GM19238 (cell line): Measurements from ENCODE around the gene C1QL4.
"Not testable (repeated sequence)": the region's sequence is repeated elsewhere in the genome, so short reads cannot be mapped to it uniquely, and the experiment has no call there.

Experiments
- DNase-seq: peaks from one replicate; pipeline ENCODE4 v3.0.0; 2011; ENCODE audit warnings: low spot score; ENCODE audit not compliant: insufficient read length

C1QL4 gene

DNA sequence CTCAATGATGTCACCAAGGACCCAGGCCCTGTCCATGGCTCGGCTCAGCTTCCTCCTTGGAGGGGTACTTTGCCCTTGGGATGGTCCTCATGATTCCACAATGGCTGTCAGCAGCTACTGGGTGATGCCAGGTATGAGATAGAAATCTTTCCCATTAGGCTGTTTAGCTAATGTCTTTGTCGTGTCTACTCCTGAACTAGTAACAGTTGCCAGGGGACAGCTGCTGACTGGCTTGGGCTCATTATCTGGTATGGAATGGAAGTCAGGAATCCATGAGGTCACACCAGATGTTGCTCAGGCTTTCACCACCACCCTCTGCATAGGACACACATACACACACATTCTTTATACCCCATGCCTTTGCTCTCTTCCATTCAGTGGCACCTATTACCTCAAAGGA lies 32.8 kb downstream of the C1QL4 start:
- no peak for DNase-seq

DNA sequence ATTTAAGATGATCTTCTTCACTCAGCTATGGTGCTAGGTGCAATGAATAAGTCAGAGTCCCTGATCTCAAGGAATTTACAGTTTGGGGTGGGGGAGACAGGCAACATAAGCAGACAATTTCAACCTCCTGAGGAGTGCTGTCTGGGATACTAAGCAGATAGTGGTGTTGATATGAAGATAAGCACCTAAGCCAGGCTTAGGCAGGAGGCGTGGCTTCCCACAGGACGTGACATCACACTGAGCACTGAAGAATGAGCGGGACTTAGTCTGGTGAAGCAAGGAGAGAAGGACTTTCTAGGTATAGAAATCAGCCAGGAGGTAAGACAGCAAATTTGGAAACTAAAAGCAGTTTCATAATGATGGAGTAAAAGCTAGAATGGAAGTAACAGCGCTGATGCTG lies 35.2 kb downstream of the C1QL4 start:
- no peak for DNase-seq

- no peak for DNase-seq
Observed at GRCh38 chr12:49298160-49298559, 38.8 kb downstream of the C1QL4 start.

DNA sequence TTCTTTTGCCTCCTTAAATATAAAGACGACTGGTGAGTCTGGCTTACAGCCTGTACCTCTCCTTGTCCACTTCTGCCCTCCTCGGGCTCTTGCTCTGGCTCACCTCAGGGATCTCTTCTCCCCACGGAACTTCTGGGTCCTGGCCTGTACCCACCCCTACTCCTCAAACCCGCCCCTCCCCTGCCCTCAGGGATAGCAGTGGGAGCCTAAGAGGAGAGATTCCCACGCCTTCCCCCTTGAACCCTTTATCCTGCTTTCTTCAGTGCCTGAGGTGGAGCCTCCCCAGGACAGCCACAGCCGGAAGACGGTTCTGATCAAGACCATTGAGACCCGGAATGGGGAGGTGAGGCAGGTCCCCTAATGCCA lies 39.3 kb downstream of the C1QL4 start:
- no peak for DNase-seq

DNA sequence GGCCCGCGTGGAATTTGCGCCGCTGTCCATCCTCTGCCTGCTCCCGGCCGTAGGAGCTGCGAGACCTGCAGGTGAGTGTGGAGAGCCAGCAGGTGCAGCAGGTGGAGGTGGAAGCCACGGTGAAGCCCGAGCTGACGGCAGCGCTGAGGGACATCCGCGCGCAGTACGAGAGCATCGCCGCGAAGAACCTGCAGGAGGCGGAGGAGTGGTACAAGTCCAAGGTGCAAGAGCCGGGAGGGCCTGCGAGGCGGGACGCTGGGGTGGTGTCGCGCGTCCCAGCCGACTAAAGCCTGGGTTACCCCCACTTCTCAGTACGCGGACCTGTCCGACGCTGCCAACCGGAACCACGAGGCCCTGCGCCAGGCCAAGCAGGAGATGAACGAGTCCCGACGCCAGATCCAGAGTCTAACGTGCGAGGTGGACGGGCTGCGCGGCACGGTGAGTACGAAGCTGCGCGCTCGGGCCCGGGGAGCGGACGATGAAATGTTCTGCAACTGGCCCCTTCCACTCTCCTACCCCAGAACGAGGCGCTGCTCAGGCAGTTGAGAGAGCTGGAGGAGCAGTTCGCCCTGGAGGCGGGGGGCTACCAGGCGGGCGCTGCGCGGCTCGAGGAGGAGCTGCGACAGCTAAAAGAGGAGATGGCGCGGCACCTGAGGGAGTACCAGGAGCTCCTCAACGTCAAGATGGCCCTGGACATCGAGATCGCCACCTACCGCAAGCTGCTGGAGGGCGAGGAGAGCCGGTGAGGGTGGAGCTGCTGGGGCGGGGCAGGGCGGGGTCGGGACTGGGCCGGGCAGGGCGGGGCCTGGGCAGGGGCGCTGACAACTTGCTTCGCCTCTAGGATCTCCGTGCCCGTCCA lies 39.9 kb downstream of the C1QL4 start:
- no peak for DNase-seq

DNA sequence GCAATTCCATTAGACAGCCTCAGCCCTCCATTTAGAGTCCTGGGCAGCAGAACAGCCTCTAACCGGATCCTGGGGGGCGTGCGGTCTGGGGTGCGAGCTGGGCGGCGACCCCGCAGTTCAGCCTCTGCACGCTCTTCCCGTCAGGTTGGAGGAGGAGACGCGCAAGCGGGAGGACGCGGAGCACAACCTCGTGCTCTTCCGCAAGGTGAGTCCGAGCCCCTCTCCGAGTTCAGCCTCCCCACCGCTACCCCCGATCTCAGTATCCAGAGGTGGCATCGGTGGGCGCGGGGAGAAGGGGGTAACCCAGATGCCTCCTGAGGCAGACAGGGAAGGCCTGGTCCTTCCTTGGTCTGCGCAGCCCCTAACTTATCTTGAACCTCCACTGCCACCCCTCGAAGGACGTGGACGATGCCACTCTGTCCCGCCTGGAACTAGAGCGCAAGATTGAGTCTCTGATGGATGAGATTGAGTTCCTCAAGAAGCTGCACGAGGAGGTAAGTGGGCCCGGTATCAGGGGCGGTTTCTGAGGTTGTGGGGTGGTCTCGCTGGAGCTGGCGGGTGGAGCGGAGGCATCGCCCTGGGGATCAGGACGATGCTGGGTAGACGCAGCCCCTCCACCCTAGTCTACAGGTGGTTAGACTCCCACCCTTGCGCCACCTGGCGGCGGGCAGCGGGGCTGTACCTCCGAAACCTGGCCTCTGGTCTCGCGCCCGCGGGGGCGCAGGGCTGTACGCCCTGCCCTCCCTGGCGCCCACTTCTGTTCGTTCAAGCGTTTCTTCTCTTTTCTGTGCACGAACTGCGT lies 40.8 kb downstream of the C1QL4 start:
- DNase-seq: peak; percentile 79

- DNase-seq: no peak
Observed at GRCh38 chr12:49295082-49295936, 41.7 kb downstream of the C1QL4 start, which contains the start of gene PRPH. Gene PRPH (plus strand): TSS chr12:49295147. CDS start chr12:49295201, 54 bp downstream.

GRCh38 chr12:49294804-49295081 lies 42.2 kb downstream of the C1QL4 start:
- no peak for DNase-seq

GRCh38 chr12:49294086-49294803 lies 42.7 kb downstream of the C1QL4 start:
- no peak for DNase-seq

DNA sequence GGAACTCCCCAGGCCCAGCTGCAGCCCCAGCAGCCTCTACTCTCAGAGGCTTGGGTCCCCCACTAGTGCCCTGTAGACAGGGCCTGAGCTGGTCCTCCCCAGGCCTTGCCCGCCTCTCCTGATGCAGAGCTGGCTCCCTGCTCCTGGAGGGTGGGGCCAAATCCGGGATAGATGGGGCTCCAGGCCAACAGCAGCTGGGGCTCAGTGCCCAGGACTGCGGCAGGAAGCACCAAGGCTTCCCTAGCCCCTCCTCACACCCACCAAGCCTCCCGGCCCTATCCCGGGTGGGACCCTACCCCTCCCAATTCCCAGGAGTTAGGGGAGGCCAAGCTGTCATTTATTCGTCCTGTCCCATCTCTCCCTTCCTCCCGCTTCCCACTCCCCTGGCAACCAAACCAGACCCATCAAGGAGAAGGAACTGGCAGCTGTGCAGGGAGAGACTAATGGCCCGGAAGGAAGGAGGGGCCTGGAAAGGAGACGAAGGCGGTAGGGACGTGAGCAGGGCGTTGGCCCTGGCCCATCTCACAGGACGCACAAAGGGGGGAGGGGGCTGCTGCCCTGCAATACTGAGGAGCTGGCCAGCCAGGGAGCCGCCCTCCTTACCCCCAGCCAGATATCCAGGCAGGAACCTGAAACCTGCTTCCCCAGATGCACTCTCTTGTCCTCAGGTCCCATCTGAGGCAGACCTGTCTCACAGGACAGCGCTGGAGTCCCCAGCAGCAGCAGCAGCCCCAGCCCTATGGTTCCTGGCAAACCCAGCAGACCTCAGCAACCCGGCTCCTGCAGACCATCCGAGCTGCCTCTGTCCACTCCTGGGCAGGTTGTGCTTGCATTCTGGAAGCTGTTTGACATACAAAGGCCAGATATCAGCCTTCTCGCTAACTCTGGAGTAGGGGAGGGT lies 43.7 kb downstream of the C1QL4 start:
- no peak for DNase-seq

- no peak for DNase-seq
Observed at GRCh38 chr12:49292729-49293055, 44.3 kb downstream of the C1QL4 start.

DNA sequence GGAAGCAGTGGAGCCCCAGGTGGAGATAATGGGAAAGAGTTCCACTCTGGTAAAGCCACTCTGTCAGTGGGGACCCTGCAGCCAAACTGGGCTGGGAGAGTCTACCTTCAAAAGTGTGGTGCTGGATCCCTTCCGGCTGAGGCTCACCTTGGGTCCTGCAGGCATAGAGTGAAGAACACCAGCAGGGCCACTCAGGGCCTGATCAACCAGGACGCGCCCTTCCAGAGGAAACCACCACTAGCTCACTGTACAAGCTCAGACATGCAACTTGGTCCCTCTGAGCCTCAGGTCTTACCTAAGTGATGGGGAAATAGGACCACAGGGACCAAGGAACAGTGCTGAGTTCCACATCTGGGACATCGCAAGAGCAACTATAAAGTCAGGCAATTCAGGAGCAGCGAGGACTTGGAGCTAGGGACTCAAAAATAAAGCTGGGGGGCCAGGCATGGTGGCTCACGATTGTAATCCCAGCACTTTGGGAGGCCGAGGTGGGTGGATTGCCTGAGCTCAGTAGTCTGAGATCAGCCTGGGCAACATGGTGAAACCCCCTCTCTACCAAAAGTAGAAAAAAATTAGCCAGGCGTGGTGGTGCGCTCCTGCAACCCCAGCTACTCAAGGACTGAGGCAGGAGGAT lies 47.9 kb downstream of the C1QL4 start:
- DNase-seq: no peak

- peak; percentile 62 for DNase-seq
Observed at GRCh38 chr12:49288412-49288853, 48.6 kb downstream of the C1QL4 start.

DNA sequence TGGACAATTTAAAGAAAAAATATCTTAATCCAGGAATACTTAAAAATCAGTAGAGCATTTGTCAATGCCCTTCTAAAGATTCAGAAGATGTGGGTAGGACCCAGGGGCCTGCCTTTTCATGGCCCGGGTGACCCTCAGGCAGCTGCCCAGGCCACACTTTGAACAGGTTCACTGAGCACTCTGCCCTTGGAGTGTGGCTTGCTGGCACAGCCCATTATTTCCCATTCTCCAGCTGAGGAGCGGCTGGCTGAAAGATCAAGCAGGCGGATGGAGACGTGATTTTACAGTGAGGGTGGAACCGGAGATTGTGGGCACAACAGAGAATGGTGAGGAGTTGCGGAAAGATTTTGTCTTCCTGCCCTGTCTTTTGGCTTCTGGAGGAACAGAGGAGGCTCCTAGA lies 49.1 kb downstream of the C1QL4 start:
- no peak for DNase-seq

GRCh38 chr12:49284672-49285071 lies 52.3 kb downstream of the C1QL4 start:
- no peak for DNase-seq

DNA sequence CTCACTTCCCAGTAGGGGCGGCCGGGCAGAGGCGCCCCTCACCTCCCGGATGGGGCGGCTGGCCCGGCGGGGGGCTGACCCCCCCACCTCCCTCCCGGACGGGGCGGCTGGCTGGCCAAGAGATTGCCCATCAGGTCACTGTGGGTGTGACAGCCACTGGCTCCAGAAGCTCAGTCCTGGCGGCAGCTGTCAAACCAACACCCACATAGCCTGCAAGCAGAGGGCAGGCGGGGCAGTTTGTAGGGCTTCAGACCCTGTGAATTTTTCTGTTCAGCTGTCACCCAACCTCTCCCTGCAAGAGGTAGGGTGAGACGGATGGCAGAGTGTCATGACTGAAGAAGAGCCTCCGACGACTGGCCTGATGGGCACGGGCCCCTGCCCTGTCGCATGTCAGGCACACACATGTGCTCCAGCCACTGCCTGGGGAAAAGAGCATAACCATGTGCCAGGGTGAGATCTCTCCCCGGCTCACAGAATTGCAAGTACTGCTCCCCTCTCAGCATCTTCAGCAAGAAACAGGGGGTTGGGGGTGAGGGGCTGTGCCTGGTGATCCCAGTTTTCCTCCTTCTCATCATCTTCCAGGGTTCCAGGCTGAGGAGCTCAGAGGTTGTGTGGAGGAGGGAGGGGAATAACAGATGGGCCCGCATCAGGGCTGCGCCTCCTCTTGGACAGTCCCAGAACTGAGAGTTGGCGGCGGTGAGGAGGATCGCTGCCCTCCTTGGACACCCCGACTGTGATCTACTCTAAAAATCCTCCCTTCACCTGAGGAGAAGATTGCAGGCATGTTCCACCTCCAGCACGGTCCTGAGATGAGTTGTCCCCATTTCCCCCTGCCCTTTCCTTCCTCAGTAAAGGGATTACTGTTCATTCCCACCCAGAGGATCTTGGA lies 53.2 kb downstream of the C1QL4 start:
- DNase-seq: no peak

DNA sequence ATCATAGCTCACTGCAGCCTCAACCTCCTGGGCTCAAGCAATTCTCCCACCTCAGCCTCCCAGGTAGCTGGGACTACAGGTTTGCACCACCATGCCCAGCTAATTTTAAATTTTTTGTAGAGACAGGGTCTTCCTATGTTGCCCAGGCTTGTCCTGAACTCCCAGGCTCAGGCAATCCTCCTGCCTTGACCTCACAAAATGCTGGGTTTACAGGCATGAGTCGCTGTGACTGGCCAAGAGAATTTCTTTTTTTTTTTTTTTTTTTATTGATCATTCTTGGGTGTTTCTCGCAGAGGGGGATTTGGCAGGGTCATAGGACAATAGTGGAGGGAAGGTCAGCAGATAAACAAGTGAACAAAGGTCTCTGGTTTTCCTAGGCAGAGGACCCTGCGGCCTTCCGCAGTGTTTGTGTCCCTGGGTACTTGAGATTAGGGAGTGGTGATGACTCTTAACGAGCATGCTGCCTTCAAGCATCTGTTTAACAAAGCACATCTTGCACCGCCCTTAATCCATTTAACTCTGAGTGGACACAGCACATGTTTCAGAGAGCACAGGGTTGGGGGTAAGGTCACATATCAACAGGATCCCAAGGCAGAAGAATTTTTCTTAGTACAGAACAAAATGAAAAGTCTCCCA lies 54.1 kb downstream of the C1QL4 start:
- not testable (repeated sequence) for DNase-seq
